Measurements from ENCODE around the gene MT3. TPM values are rescaled to one million over a fixed set of nuclear protein-coding genes. Genes with fewer than 3 reads are reported as not detected.

MT3 gene
- total and polyA plus RNA-seq, 2 of the 13 experiments (the other 11 are each of a cell fraction or from before 2014, with no cell fraction given): not detected

DNA sequence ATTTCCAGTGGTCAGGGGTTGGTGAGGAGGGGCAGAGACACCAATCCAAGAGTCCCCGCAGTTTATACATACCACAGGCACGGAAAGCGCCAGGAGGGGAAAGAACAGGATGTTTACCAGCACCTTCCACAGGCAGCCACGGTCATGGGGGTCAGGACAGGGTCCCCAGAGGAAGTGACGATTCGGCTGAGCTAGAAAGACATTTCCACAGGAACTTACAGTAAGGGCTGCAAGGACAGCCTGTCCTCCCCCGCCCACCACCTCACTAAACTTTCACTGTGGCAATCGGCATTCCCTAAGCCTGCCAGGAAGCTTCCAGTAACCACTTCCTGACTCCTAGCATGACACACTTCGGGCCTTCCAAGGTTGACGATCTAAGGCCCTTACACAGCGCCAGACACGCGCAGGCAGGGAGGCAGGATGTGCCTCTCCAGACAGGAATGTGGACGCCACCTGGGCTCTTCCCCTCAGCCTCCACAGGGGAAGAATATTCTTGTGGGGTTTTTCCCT is 17.8 kb downstream of the MT3 start (continued):
- TF ChIP-seq, protein P1, sequence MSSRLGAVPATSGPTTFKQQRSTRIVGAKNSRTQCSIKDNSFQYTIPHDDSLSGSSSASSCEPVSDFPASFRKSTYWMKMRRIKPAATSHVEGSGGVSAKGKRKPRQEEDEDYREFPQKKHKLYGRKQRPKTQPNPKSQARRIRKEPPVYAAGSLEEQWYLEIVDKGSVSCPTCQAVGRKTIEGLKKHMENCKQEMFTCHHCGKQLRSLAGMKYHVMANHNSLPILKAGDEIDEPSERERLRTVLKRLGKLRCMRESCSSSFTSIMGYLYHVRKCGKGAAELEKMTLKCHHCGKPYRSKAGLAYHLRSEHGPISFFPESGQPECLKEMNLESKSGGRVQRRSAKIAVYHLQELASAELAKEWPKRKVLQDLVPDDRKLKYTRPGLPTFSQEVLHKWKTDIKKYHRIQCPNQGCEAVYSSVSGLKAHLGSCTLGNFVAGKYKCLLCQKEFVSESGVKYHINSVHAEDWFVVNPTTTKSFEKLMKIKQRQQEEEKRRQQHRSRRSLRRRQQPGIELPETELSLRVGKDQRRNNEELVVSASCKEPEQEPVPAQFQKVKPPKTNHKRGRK (CRISPR knock-in tag; IDR thresholded peaks at IDR 0.05): no peak
- TF ChIP-seq ISL2 (CRISPR knock-in tag; IDR thresholded peaks at IDR 0.05) (peak; percentile 71), NONO (IDR thresholded peaks at IDR 0.05) (no peak), NONO (CRISPR knock-in tag; conservative IDR thresholded peaks at IDR 0.05) (0 out of 2 replicates have a peak, but pooled peaks have one; percentile 43), SRY (CRISPR knock-in tag; IDR thresholded peaks at IDR 0.05) (peak; percentile 93; the same call in 1 of the 2 replicates), MLLT10 (CRISPR knock-in tag; IDR thresholded peaks at IDR 0.05) (no peak), ZSCAN22 (CRISPR knock-in tag; IDR thresholded peaks at IDR 0.05) (0 out of 2 replicates have a peak, but pooled peaks have one; percentile 30), TEAD2 (CRISPR knock-in tag; IDR thresholded peaks at IDR 0.05) (peak; percentile 42; the same call in 1 of the 2 replicates), TSC22D2 (CRISPR knock-in tag; IDR thresholded peaks at IDR 0.05; ENCODE audit: borderline replicate concordance) (peak; percentile 84), MAF1 (CRISPR knock-in tag; IDR thresholded peaks at IDR 0.05; ENCODE audit: borderline replicate concordance) (0 out of 2 replicates have a peak, but pooled peaks have one; percentile 31), ZMAT3 (CRISPR knock-in tag; conservative IDR thresholded peaks at IDR 0.05) (no peak; the same call in 1 of the 2 replicates), FOXP1 (IDR thresholded peaks at IDR 0.05) (no peak), FOXP1 (CRISPR knock-in tag; IDR thresholded peaks at IDR 0.05) (peak; percentile 78), ARNT (IDR thresholded peaks at IDR 0.05) (no peak), ELF1 (CRISPR knock-in tag; IDR thresholded peaks at IDR 0.05) (peak; percentile 88), ZNF17 (CRISPR knock-in tag; IDR thresholded peaks at IDR 0.05) (no peak), ZNF44 (CRISPR knock-in tag; IDR thresholded peaks at IDR 0.05) (no peak), ZNF569 (CRISPR knock-in tag; IDR thresholded peaks at IDR 0.05; ENCODE audit: borderline replicate concordance) (0 out of 2 replicates have a peak, but pooled peaks have one; percentile 37), MIER2 (CRISPR knock-in tag; IDR thresholded peaks at IDR 0.05) (peak; percentile 63), MZF1 (CRISPR knock-in tag; IDR thresholded peaks at IDR 0.05; ENCODE audit: borderline replicate concordance) (no peak), ZNF136 (CRISPR knock-in tag; IDR thresholded peaks at IDR 0.05; ENCODE audit: low read depth) (no peak)
- TF ChIP-seq, protein P2, sequence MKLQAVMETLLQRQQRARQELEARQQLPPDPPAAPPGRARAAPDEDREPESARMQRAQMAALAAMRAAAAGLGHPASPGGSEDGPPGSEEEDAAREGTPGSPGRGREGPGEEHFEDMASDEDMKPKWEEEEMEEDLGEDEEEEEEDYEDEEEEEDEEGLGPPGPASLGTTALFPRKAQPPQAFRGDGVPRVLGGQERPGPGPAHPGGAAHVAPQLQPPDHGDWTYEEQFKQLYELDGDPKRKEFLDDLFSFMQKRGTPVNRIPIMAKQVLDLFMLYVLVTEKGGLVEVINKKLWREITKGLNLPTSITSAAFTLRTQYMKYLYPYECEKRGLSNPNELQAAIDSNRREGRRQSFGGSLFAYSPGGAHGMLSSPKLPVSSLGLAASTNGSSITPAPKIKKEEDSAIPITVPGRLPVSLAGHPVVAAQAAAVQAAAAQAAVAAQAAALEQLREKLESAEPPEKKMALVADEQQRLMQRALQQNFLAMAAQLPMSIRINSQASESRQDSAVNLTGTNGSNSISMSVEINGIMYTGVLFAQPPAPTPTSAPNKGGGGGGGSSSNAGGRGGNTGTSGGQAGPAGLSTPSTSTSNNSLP (IDR thresholded peaks at IDR 0.05; ENCODE audit: low read depth, low read length): no peak
- TF ChIP-seq, protein P3, sequence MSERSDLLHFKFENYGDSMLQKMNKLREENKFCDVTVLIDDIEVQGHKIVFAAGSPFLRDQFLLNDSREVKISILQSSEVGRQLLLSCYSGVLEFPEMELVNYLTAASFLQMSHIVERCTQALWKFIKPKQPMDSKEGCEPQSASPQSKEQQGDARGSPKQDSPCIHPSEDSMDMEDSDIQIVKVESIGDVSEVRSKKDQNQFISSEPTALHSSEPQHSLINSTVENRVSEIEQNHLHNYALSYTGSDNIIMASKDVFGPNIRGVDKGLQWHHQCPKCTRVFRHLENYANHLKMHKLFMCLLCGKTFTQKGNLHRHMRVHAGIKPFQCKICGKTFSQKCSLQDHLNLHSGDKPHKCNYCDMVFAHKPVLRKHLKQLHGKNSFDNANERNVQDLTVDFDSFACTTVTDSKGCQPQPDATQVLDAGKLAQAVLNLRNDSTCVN (CRISPR knock-in tag; IDR thresholded peaks at IDR 0.05; ENCODE audit: borderline replicate concordance): peak; percentile 82
- TF ChIP-seq, protein P4, sequence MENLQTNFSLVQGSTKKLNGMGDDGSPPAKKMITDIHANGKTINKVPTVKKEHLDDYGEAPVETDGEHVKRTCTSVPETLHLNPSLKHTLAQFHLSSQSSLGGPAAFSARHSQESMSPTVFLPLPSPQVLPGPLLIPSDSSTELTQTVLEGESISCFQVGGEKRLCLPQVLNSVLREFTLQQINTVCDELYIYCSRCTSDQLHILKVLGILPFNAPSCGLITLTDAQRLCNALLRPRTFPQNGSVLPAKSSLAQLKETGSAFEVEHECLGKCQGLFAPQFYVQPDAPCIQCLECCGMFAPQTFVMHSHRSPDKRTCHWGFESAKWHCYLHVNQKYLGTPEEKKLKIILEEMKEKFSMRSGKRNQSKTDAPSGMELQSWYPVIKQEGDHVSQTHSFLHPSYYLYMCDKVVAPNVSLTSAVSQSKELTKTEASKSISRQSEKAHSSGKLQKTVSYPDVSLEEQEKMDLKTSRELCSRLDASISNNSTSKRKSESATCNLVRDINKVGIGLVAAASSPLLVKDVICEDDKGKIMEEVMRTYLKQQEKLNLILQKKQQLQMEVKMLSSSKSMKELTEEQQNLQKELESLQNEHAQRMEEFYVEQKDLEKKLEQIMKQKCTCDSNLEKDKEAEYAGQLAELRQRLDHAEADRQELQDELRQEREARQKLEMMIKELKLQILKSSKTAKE (CRISPR knock-in tag; IDR thresholded peaks at IDR 0.05; ENCODE audit: borderline replicate concordance): peak; percentile 90

All from HepG2 (cell line).